ENCODE measurements around the gene PLXNA4.

GRCh38 chr7:132211971-132212370 is 364.3 kb downstream of the PLXNA4 start:
- TF ChIP-seq CTBP1 (IDR thresholded peaks at IDR 0.05; ENCODE audit: borderline replicate concordance) (no peak), BHLHE40 (IDR thresholded peaks at IDR 0.05; ENCODE audit: borderline replicate concordance) (no peak), NFRKB (IDR thresholded peaks at IDR 0.05) (no peak), SUZ12 (IDR thresholded peaks at IDR 0.05) (no peak), TARDBP (IDR thresholded peaks at IDR 0.05) (no peak), FOXK2 (IDR thresholded peaks at IDR 0.05) (no peak), SP1 (IDR thresholded peaks at IDR 0.05) (no peak), FOXM1 (IDR thresholded peaks at IDR 0.05; ENCODE audit: borderline replicate concordance) (no peak), ELF4 (IDR thresholded peaks at IDR 0.05) (no peak), PKNOX1 (IDR thresholded peaks at IDR 0.05) (no peak)
